WTC11 (cell line): Measurements from ENCODE around the gene DOCK1. TPM values are rescaled to one million over a fixed set of nuclear protein-coding genes. Genes with fewer than 3 reads are reported as not detected.

Experiments
- ATAC-seq: fragments of 200-7000 bp; cut with Tn5 transposase; 2 replicates; pipeline ENCODE4 v1.10.0; 2021; ENCODE audit warnings: mild to moderate bottlenecking, moderate library complexity
- CTCF ChIA-PET: fragments of 300-600 bp; sonication (Branson Sonifier 250); formaldehyde crosslinking; loops from one replicate; lab custom pipeline; 2021; ENCODE audit warnings: antibody characterized with exemption; lab: Charles Lee
- POLR2A ChIA-PET: fragments of 350-600 bp; sonication (Branson Sonifier 250); formaldehyde crosslinking; loops from one replicate; lab custom pipeline; 2021; ENCODE audit warnings: antibody characterized with exemption; lab: Charles Lee
- DNase-seq: peaks from one replicate; pipeline ENCODE4 v3.0.0; 2021; ENCODE audit warnings: low spot score
- H3K27ac Mint-ChIP-seq: 2 replicates; pipeline ENCODE4 v1.8.0; 2021; ENCODE audit warnings: mixed read lengths
- H3K27me3 Mint-ChIP-seq: 2 replicates; pipeline ENCODE4 v1.8.0; 2021; ENCODE audit warnings: low read depth, mild to moderate bottlenecking, moderate library complexity, mixed read lengths
- H3K36me3 Mint-ChIP-seq: 2 replicates; pipeline ENCODE4 v1.8.0; 2021; ENCODE audit warnings: mixed read lengths
- H3K4me1 Mint-ChIP-seq: 2 replicates; pipeline ENCODE4 v1.8.0; 2022; ENCODE audit warnings: mixed read lengths
- H3K4me3 Mint-ChIP-seq: 2 replicates; pipeline ENCODE4 v1.8.0; 2021; ENCODE audit warnings: mild to moderate bottlenecking, moderate library complexity, mixed read lengths
- H3K9me3 Mint-ChIP-seq: 2 replicates; pipeline ENCODE4 v1.8.0; 2021; ENCODE audit warnings: mixed read lengths
- CREM ChIP-seq: sonication (generic); formaldehyde crosslinking; IDR thresholded peaks from 2 replicates; pipeline ENCODE4 v1.8.1; 2022; ENCODE audit warnings: mild to moderate bottlenecking, missing genetic modification reagents, moderate library complexity
- JAZF1 ChIP-seq: fragments of 250-450 bp; sonication (Bioruptor Pico); IDR thresholded peaks from 2 replicates; pipeline ENCODE4 v1.9.0; 2021; ENCODE audit warnings: moderate library complexity, mild to moderate bottlenecking, inconsistent platforms
- MYBL2 ChIP-seq: sonication (generic); formaldehyde crosslinking; IDR thresholded peaks from 2 replicates; pipeline ENCODE4 v1.8.1; 2023; ENCODE audit warnings: mild to moderate bottlenecking, moderate library complexity, missing genetic modification reagents
- NR1H2 ChIP-seq: sonication (generic); formaldehyde crosslinking; IDR thresholded peaks from 2 replicates; pipeline ENCODE4 v1.9.0; 2021; ENCODE audit warnings: mild to moderate bottlenecking, moderate library complexity, missing genetic modification reagents
- NR2C2 ChIP-seq: sonication (generic); formaldehyde crosslinking; IDR thresholded peaks from 2 replicates; pipeline ENCODE4 v1.8.0; 2022; ENCODE audit warnings: mild to moderate bottlenecking, missing genetic modification reagents
- SMAD3 ChIP-seq: sonication (generic); formaldehyde crosslinking; IDR thresholded peaks from 2 replicates; pipeline ENCODE4 v1.8.0; 2022; ENCODE audit warnings: missing genetic modification reagents, mild to moderate bottlenecking, borderline replicate concordance
- ZNF317 ChIP-seq: sonication (generic); formaldehyde crosslinking; IDR thresholded peaks from 2 replicates; pipeline ENCODE4 v1.8.1; 2023; ENCODE audit warnings: low read depth, mild to moderate bottlenecking, moderate library complexity, missing genetic modification reagents, borderline replicate concordance
- total RNA-seq: library from RNA; stranded (reverse); gene quantifications from 3 replicates; pipeline ENCODE4 v1.2.3, GENCODE V29; 2021
- TF ChIP-seq, protein P1 (sequence below): sonication (generic); formaldehyde crosslinking; IDR thresholded peaks from 2 replicates; pipeline ENCODE4 v1.8.1; 2023; ENCODE audit warnings: mild to moderate bottlenecking, missing genetic modification reagents, borderline replicate concordance
- TF ChIP-seq, protein P2 (sequence below): sonication (generic); formaldehyde crosslinking; IDR thresholded peaks from 2 replicates; pipeline ENCODE4 v1.8.0; 2022; ENCODE audit warnings: mild to moderate bottlenecking, missing genetic modification reagents
- TF ChIP-seq, protein P3 (sequence below): sonication (generic); formaldehyde crosslinking; IDR thresholded peaks from 2 replicates; pipeline ENCODE4 v1.8.1; 2023; ENCODE audit warnings: mild to moderate bottlenecking, missing genetic modification reagents
- TF ChIP-seq, protein P4 (sequence below): sonication (generic); formaldehyde crosslinking; IDR thresholded peaks from 2 replicates; pipeline ENCODE4 v1.8.0; 2023; ENCODE audit warnings: missing genetic modification reagents, mild to moderate bottlenecking, borderline replicate concordance
- TF ChIP-seq, protein P5 (sequence below): fragments of 250-450 bp; sonication (Bioruptor Pico); IDR thresholded peaks from 2 replicates; pipeline ENCODE4 v1.9.0; 2021; ENCODE audit warnings: mild to moderate bottlenecking

Gene DOCK1
- total RNA-seq, 1 experiment from 2014 or later: 52.1 TPM

DNA sequence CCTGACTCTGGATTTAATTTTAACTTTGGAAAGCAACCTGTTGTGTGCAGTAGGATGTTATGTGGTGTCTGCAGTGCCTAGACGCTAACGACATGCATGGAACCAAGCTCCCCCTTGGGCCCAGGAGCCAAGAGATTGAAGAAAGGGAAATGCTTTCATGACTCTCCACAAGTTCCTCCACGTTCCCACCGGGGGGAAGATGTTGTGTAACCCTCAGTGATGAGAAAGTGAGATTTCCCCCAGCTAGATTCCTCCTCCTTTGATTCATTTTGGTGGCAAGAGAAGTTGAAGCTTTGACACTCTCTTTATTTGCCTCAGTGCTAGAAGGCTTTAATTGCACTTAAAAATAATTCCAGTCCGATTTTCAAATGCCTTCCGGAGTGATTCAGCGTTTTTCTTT lies 449.0 kb downstream of the DOCK1 start:
- POLR2A ChIA-PET: no interaction called here
- Mint-ChIP-seq H3K36me3 (no peaks in the 10 kb centered on the region), H3K9me3 (no peaks in the 10 kb centered on the region), H3K4me1 (peaks cover 11% of the 10 kb centered on the region), H3K4me3 (no peak overlapping the region), H3K27me3 (no peaks in the 10 kb centered on the region), H3K27ac (no peak overlapping the region)
- CTCF ChIA-PET: interaction anchor here (0.6 to 2.3 kb wide), 13 partner anchors 8 to 295 kb away, joined by 3 to 16 read pairs (median 4); partner anchors contain the start of gene INSYN2A
- no peak for ATAC-seq
- TF ChIP-seq, protein P1, sequence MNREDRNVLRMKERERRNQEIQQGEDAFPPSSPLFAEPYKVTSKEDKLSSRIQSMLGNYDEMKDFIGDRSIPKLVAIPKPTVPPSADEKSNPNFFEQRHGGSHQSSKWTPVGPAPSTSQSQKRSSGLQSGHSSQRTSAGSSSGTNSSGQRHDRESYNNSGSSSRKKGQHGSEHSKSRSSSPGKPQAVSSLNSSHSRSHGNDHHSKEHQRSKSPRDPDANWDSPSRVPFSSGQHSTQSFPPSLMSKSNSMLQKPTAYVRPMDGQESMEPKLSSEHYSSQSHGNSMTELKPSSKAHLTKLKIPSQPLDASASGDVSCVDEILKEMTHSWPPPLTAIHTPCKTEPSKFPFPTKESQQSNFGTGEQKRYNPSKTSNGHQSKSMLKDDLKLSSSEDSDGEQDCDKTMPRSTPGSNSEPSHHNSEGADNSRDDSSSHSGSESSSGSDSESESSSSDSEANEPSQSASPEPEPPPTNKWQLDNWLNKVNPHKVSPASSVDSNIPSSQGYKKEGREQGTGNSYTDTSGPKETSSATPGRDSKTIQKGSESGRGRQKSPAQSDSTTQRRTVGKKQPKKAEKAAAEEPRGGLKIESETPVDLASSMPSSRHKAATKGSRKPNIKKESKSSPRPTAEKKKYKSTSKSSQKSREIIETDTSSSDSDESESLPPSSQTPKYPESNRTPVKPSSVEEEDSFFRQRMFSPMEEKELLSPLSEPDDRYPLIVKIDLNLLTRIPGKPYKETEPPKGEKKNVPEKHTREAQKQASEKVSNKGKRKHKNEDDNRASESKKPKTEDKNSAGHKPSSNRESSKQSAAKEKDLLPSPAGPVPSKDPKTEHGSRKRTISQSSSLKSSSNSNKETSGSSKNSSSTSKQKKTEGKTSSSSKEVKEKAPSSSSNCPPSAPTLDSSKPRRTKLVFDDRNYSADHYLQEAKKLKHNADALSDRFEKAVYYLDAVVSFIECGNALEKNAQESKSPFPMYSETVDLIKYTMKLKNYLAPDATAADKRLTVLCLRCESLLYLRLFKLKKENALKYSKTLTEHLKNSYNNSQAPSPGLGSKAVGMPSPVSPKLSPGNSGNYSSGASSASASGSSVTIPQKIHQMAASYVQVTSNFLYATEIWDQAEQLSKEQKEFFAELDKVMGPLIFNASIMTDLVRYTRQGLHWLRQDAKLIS (CRISPR knock-in tag): no peak
- TF ChIP-seq MYBL2 (CRISPR knock-in tag): no peak
- TF ChIP-seq, protein P2, sequence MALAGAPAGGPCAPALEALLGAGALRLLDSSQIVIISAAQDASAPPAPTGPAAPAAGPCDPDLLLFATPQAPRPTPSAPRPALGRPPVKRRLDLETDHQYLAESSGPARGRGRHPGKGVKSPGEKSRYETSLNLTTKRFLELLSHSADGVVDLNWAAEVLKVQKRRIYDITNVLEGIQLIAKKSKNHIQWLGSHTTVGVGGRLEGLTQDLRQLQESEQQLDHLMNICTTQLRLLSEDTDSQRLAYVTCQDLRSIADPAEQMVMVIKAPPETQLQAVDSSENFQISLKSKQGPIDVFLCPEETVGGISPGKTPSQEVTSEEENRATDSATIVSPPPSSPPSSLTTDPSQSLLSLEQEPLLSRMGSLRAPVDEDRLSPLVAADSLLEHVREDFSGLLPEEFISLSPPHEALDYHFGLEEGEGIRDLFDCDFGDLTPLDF (CRISPR knock-in tag): no peak
- TF ChIP-seq, protein P3, sequence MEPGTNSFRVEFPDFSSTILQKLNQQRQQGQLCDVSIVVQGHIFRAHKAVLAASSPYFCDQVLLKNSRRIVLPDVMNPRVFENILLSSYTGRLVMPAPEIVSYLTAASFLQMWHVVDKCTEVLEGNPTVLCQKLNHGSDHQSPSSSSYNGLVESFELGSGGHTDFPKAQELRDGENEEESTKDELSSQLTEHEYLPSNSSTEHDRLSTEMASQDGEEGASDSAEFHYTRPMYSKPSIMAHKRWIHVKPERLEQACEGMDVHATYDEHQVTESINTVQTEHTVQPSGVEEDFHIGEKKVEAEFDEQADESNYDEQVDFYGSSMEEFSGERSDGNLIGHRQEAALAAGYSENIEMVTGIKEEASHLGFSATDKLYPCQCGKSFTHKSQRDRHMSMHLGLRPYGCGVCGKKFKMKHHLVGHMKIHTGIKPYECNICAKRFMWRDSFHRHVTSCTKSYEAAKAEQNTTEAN: no peak
- TF ChIP-seq SMAD3 (CRISPR knock-in tag): no peak
- TF ChIP-seq, protein P4, sequence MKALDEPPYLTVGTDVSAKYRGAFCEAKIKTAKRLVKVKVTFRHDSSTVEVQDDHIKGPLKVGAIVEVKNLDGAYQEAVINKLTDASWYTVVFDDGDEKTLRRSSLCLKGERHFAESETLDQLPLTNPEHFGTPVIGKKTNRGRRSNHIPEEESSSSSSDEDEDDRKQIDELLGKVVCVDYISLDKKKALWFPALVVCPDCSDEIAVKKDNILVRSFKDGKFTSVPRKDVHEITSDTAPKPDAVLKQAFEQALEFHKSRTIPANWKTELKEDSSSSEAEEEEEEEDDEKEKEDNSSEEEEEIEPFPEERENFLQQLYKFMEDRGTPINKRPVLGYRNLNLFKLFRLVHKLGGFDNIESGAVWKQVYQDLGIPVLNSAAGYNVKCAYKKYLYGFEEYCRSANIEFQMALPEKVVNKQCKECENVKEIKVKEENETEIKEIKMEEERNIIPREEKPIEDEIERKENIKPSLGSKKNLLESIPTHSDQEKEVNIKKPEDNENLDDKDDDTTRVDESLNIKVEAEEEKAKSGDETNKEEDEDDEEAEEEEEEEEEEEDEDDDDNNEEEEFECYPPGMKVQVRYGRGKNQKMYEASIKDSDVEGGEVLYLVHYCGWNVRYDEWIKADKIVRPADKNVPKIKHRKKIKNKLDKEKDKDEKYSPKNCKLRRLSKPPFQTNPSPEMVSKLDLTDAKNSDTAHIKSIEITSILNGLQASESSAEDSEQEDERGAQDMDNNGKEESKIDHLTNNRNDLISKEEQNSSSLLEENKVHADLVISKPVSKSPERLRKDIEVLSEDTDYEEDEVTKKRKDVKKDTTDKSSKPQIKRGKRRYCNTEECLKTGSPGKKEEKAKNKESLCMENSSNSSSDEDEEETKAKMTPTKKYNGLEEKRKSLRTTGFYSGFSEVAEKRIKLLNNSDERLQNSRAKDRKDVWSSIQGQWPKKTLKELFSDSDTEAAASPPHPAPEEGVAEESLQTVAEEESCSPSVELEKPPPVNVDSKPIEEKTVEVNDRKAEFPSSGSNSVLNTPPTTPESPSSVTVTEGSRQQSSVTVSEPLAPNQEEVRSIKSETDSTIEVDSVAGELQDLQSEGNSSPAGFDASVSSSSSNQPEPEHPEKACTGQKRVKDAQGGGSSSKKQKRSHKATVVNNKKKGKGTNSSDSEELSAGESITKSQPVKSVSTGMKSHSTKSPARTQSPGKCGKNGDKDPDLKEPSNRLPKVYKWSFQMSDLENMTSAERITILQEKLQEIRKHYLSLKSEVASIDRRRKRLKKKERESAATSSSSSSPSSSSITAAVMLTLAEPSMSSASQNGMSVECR (CRISPR knock-in tag): no peak
- no peak for TF ChIP-seq JAZF1 (CRISPR knock-in tag)
- no peak for TF ChIP-seq ZNF317
- TF ChIP-seq NR1H2 (CRISPR knock-in tag): no peak
- TF ChIP-seq CREM (CRISPR knock-in tag): no peak
- no peak for TF ChIP-seq NR2C2
- TF ChIP-seq, protein P5, sequence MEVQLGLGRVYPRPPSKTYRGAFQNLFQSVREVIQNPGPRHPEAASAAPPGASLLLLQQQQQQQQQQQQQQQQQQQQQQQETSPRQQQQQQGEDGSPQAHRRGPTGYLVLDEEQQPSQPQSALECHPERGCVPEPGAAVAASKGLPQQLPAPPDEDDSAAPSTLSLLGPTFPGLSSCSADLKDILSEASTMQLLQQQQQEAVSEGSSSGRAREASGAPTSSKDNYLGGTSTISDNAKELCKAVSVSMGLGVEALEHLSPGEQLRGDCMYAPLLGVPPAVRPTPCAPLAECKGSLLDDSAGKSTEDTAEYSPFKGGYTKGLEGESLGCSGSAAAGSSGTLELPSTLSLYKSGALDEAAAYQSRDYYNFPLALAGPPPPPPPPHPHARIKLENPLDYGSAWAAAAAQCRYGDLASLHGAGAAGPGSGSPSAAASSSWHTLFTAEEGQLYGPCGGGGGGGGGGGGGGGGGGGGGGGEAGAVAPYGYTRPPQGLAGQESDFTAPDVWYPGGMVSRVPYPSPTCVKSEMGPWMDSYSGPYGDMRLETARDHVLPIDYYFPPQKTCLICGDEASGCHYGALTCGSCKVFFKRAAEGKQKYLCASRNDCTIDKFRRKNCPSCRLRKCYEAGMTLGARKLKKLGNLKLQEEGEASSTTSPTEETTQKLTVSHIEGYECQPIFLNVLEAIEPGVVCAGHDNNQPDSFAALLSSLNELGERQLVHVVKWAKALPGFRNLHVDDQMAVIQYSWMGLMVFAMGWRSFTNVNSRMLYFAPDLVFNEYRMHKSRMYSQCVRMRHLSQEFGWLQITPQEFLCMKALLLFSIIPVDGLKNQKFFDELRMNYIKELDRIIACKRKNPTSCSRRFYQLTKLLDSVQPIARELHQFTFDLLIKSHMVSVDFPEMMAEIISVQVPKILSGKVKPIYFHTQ (CRISPR knock-in tag): no peak
- no peak for DNase-seq
